Hepatocyte (in vitro differentiated cells): ENCODE results near the gene PIGQ.

Experiments used
- EZH2 ChIP-seq: fragments of 200-600 bp; sonication (generic); IDR thresholded peaks from 2 replicates; pipeline ENCODE4 v1.6.1; 2016; ENCODE audit warnings: antibody characterized with exemption, mild to moderate bottlenecking, borderline replicate concordance
- TF ChIP-seq, protein P1 (sequence below): fragments of 200-600 bp; sonication (generic); IDR thresholded peaks from 2 replicates; pipeline ENCODE4 v1.5.1; 2016; ENCODE audit warnings: antibody characterized with exemption, mild to moderate bottlenecking; ENCODE audit not compliant: poor library complexity

DNA sequence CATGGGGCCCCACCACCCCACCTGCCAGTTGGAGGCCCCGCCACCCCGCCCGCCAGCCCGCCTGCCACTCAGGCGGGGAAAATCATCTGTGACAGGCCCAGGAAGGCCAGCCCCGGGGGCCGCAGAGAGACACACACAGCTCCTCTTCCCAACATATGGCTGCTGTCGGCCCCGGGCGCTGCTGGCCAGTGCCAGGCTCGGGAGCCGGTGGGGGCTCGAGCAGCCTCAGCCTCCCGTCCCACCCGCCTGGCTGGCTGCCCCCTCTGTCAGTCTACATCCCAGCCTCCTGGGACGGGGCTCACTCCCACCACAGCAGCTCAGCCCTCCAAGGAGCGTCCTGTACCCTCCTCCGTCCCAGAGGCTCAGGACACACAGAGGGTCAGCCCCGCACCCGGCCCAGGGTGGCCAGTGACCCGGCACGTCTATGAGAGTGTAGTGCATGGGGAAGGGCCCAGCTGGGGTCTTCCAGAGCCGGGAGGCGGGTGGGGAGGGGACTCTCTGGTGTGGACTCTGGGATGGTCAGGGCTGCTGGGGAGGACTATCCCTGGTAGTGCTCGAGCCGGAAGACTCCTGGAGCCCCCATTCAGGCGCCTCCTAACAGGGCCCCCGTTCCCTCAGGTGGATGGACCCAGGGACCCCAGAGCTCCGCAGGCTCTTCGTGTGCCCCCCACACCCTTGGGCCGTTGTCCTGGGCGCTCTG is 13.1 kb upstream of the PIGQ start:
- TF ChIP-seq, protein P1, sequence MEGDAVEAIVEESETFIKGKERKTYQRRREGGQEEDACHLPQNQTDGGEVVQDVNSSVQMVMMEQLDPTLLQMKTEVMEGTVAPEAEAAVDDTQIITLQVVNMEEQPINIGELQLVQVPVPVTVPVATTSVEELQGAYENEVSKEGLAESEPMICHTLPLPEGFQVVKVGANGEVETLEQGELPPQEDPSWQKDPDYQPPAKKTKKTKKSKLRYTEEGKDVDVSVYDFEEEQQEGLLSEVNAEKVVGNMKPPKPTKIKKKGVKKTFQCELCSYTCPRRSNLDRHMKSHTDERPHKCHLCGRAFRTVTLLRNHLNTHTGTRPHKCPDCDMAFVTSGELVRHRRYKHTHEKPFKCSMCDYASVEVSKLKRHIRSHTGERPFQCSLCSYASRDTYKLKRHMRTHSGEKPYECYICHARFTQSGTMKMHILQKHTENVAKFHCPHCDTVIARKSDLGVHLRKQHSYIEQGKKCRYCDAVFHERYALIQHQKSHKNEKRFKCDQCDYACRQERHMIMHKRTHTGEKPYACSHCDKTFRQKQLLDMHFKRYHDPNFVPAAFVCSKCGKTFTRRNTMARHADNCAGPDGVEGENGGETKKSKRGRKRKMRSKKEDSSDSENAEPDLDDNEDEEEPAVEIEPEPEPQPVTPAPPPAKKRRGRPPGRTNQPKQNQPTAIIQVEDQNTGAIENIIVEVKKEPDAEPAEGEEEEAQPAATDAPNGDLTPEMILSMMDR, result no peak
- TF ChIP-seq EZH2, result no peak
